Gastroesophageal sphincter (tissue), 4 donors: ENCODE results near the gene TEKTIP1. TPM values are rescaled to one million over a fixed set of nuclear protein-coding genes. Genes with fewer than 3 reads are reported as not detected.
A peak's percentile ranks its signal among the peaks of the same experiment; 100 is the strongest.

Source experiments
- ATAC-seq: fragments of 150-250 bp; one replicate; pipeline ENCODE4 v1.9.1; 2016; ENCODE audit warnings: mild to moderate bottlenecking, moderate library complexity
- H3K27ac ChIP-seq, 4 donors: fragments of 200-600 bp; sonication (generic) in 3 of 4; 1 replicate in 3 of 4; 2 replicates in 1 of 4; pipeline ENCODE4 v1.5.1; 2016 to 2019
- H3K27me3 ChIP-seq: fragments of 200-600 bp; sonication (generic); one replicate; pipeline ENCODE4 v1.5.1; 2019
- H3K36me3 ChIP-seq, 2 donors: fragments of 200-600 bp; sonication (generic); one replicate each; pipeline ENCODE4 v1.5.1; 2019; ENCODE audit warnings: control low read depth in 1 of 2
- H3K4me1 ChIP-seq, 3 donors: fragments of 200-600 bp; sonication (generic); 1 replicate in 2 of 3; 2 replicates in 1 of 3; pipeline ENCODE4 v1.5.1; 2016 to 2019; ENCODE audit warnings: control low read depth in 2 of 3
- H3K4me3 ChIP-seq, 2 donors: fragments of 200-600 bp; sonication (generic); one replicate each; pipeline ENCODE4 v1.5.1; 2019; ENCODE audit warnings: mild to moderate bottlenecking in 1 of 2, moderate library complexity in 1 of 2
- H3K9me3 ChIP-seq, 3 donors: fragments of 200-600 bp; sonication (generic); one replicate each; pipeline ENCODE4 v1.5.1; 2017 to 2019; ENCODE audit warnings: control low read depth in 2 of 3
- EP300 ChIP-seq: sonication (generic); formaldehyde crosslinking; IDR thresholded peaks from one replicate; pipeline ENCODE4 v1.6.1; 2017; ENCODE audit warnings: antibody characterized with exemption, mild to moderate bottlenecking
- POLR2A ChIP-seq, 2 donors: fragments of 450-650 bp; IDR thresholded peaks; one replicate each; pipeline ENCODE4 v1.6.1; 2017; ENCODE audit warnings: antibody characterized with exemption in 2 of 2, mild to moderate bottlenecking in 2 of 2, moderate library complexity in 1 of 2
- POLR2AphosphoS5 ChIP-seq: sonication (generic); formaldehyde crosslinking; IDR thresholded peaks from one replicate; pipeline ENCODE4 v1.6.1; 2017; ENCODE audit warnings: antibody characterized with exemption
- WGBS, 2 donors: methylation state at CpG; one replicate each; pipeline ENCODE4 v1.1.5; 2018; ENCODE audit warnings: low coverage in 1 of 2; 5-methylcytosine and 5-hydroxymethylcytosine counted together
- total RNA-seq, 4 donors: library from RNA; depleted of rRNA; stranded (reverse); fragments of >200 nt; gene quantifications; one replicate each; pipeline ENCODE4 v1.1.0, GENCODE V29; 2016
- TF ChIP-seq, protein P1 (sequence below), 4 experiments: fragments of 200-600 bp in 2 of 4; fragments of 450-650 bp in 2 of 4; sonication (generic) in 1 of 4; IDR thresholded peaks; one replicate each; pipeline ENCODE4 v1.5.1; 2017 to 2019; ENCODE audit warnings: antibody characterized with exemption in 4 of 4, mild to moderate bottlenecking in 2 of 4, moderate library complexity in 2 of 4

The TEKTIP1 gene
- total RNA-seq, 4 donors from 2014 or later: not detected

DNA sequence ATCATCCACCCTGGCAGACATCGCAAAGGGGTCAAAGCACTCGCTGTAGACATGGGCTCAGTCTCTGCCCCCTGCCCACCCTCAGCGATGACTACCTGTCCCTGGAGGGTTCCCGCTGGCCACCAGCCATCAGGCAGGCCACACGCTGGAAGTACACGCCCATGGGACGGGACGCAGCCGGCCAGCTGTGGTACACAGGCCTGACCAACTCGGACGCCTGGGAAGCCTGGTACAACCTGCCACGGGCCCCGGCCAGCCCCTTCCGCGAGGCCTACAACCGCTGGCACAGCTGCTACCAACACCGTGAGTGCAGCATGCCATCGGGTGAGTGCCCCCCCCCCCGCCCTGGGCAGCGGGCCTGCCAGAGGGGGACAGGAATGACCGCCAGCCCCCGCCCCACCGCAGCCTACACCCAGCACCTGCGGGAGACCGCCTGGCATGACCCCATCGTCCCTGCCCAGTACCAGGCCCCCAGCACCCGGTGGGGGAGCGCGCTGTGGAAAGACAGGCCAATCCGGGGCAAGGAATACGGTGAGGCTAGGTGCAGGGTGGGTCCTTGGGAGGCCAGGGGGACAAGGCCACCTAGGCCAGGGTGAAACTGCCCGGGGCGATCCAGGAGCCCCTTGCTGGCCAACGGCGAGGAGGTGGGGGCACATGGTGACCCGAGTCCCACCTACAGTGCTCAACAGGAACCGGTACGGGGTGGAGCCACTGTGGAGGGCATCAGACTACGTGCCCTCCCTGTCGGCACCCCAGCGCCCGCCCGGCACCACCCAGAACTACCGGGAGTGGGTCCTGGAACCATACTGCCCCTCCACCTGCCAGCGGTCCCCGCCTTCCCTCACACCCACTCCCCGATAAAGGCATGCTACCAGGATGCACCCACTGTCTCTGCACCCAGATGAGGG is 4.4 kb downstream of the TEKTIP1 start:
- no peak overlapping the region for H3K4me3 ChIP-seq

DNA sequence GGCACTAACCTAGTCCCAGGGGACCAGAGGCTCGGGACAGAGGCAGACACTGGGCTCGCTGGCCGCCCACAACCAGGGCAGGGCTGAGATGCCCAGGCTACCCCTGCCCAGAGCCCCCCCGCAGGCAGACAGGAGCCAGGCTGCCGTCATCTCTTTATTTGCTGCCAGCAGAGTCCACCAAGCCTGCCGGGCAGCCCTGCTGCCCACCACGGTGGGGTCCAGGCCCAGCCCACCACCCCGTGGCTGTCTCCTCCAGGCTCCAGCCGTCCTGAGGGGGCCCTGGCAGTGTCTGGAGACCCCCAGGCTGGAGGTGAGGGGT is 5.0 kb downstream of the TEKTIP1 start:
- Histone ChIP-seq H3K27ac (no peak overlapping the region), H3K27me3 (no peaks in the 10 kb centered on the region), H3K9me3 (no peaks in the 10 kb centered on the region), H3K4me1 (peaks cover 0 to 13% (median 0%) of the 10 kb centered on the region in 3 donors), H3K4me3 (no peak overlapping the region), H3K36me3 (peaks cover 0 to 62% of the 10 kb centered on the region in 2 donors)
- no CpG with 5 or more reads among the region's 9 CpGs for whole genome bisulfite sequencing, 2 donors
- ATAC-seq: no peak
- TF ChIP-seq, protein P1, sequence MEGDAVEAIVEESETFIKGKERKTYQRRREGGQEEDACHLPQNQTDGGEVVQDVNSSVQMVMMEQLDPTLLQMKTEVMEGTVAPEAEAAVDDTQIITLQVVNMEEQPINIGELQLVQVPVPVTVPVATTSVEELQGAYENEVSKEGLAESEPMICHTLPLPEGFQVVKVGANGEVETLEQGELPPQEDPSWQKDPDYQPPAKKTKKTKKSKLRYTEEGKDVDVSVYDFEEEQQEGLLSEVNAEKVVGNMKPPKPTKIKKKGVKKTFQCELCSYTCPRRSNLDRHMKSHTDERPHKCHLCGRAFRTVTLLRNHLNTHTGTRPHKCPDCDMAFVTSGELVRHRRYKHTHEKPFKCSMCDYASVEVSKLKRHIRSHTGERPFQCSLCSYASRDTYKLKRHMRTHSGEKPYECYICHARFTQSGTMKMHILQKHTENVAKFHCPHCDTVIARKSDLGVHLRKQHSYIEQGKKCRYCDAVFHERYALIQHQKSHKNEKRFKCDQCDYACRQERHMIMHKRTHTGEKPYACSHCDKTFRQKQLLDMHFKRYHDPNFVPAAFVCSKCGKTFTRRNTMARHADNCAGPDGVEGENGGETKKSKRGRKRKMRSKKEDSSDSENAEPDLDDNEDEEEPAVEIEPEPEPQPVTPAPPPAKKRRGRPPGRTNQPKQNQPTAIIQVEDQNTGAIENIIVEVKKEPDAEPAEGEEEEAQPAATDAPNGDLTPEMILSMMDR (IDR thresholded peaks at IDR 0.05): no peak
- TF ChIP-seq POLR2AphosphoS5: no peak
- no peak for TF ChIP-seq POLR2A (IDR thresholded peaks at IDR 0.05)
- TF ChIP-seq EP300: no peak

More for the DNA sequence above, 4.4 kb downstream of the TEKTIP1 start:
- Histone ChIP-seq H3K4me1 (peaks cover 0 to 18% (median 0%) of the 10 kb centered on the region in 3 donors), H3K36me3 (peaks cover 0 to 62% of the 10 kb centered on the region in 2 donors), H3K9me3 (no peaks in the 10 kb centered on the region), H3K27me3 (no peaks in the 10 kb centered on the region), H3K27ac (peak overlapping the region in 2 of 4 donors; percentile 22 to 37)
- no peak for ATAC-seq
- TF ChIP-seq EP300 (no peak), POLR2A (IDR thresholded peaks at IDR 0.05) (no peak), POLR2AphosphoS5 (no peak)
- TF ChIP-seq, protein P1 (IDR thresholded peaks at IDR 0.05): no peak
- WGBS, 2 donors: 57% methylated on average over 2 of the region's 47 CpGs; no CpG with 5 or more reads in 1 of the 2 donors

DNA sequence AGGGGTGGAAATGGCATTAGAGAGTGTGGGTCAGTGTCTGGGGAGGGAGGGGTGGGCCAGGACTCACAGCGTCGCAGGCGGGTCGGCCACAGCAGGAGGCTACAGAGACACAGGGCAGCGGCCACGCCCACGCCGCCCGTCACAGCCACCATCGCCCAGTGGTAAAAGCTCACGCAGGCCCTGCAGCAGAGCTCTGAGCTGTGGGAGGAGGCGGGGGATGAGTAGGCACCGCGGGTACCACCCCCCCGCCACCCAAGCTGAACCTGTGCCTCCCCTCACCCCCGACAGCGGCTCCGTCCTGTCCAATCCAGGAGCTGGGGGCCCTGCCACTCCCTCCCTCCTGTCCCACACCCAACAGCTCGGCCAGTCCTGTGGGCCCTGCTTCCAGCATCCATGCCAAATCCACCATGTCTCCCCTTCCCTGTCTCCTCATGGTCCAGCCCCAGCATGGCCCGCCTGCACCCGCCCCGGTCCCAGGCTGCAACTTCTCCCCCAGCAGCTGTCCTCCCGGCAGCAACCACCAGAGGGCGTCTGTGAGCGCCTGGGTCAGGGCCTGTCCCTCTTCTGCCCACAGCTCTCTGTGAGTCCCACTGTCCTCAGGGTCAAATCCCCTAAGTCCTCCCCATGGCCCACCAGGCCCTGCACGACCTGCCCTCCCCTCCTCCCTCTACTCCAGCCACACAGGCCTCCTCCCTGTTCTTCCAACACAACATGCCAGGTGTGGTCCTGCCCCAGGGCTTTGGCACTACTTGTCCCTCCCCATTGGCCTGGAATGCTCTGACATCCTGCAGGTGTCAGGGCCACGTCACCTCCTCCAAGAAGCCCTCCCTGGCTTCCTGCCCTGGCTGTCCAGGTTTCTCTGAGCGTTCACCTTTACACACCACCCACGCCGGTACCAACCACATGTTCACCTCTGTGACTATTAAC is 6.0 kb downstream of the TEKTIP1 start:
- H3K4me1 ChIP-seq: peaks cover 0 to 11% (median 0%) of the 10 kb centered on the region in 3 donors
- no peaks in the 10 kb centered on the region for H3K27me3 ChIP-seq
- H3K27ac ChIP-seq: no peak overlapping the region
- no peak overlapping the region for H3K4me3 ChIP-seq
- H3K36me3 ChIP-seq: peaks cover 0 to 61% of the 10 kb centered on the region in 2 donors
- ATAC-seq: peak; percentile 62
- TF ChIP-seq EP300 (no peak), POLR2AphosphoS5 (no peak)
- TF ChIP-seq, protein P1 (IDR thresholded peaks at IDR 0.05): peak in 3 of 4 experiments; percentile 93 to 98 (median 94)
- H3K9me3 ChIP-seq: no peaks in the 10 kb centered on the region
- WGBS, 2 donors: 6 to 50% methylated on average over 3 of the region's 30 CpGs

DNA sequence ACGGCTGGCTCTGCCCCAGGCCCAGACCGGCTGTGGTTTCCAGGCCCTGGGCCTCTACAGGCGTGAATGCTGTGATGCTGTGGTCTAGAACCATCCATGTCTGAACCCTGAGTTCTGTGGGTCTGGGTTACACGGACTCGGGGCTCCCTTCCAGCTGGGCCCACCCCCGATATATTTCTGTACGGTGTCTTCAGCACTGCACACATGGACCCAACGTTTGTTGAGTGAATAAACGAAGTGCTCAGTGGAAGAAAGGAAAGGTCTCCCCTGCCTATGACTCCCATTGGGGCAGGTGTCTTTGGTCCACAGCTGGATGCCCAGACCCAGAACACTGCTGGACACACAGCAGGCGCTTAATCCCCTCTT is 6.7 kb downstream of the TEKTIP1 start:
- TF ChIP-seq POLR2A (IDR thresholded peaks at IDR 0.05) (no peak), EP300 (no peak), POLR2AphosphoS5 (no peak)
- TF ChIP-seq, protein P1 (IDR thresholded peaks at IDR 0.05): no peak
- WGBS, 2 donors: 66% methylated on average over 5 of the region's 10 CpGs; no CpG with 5 or more reads in 1 of the 2 donors
- no peak overlapping the region for H3K27ac ChIP-seq
- peaks cover 0 to 68% of the 10 kb centered on the region in 2 donors for H3K36me3 ChIP-seq
- H3K4me3 ChIP-seq: no peak overlapping the region
- no peaks in the 10 kb centered on the region for H3K9me3 ChIP-seq
- no peaks in the 10 kb centered on the region for H3K27me3 ChIP-seq
- H3K4me1 ChIP-seq: peaks cover 0 to 11% (median 0%) of the 10 kb centered on the region in 3 donors
- no peak for ATAC-seq
